PC-3 (cell line): Measurements from ENCODE around the gene VDAC1. TPM values are rescaled to one million over a fixed set of nuclear protein-coding genes. Genes with fewer than 3 reads are reported as not detected.

Experiments
- ATAC-seq: fragments of 200-7000 bp; cut with Tn5 transposase; 2 replicates; pipeline ENCODE4 v1.9.1; 2020; ENCODE audit warnings: mild to moderate bottlenecking, moderate library complexity
- BruUV-seq: library from RNA; stranded (reverse); fragments of 400-500 nt; replicated peaks from 2 replicates; lab custom pipeline; 2021; lab: Mats Ljungman, UMichigan
- CTCF ChIA-PET: fragments of 300-600 bp; sonication (Branson Sonifier 250); formaldehyde crosslinking; loops from one replicate; lab custom pipeline; 2022; ENCODE audit warnings: antibody characterized with exemption; lab: Charles Lee
- POLR2A ChIA-PET: fragments of 300-600 bp; sonication (Branson Sonifier 250); formaldehyde crosslinking; loops from one replicate; lab custom pipeline; 2022; ENCODE audit warnings: antibody characterized with exemption; ENCODE audit not compliant: unreplicated experiment; lab: Charles Lee
- DNase-seq: peaks from one replicate; pipeline ENCODE4 v3.0.0-alpha.2; 2015
- H2AFZ ChIP-seq: fragments of 300-600 bp; sonication (generic); 2 replicates; pipeline ENCODE4 v1.6.0; 2016; ENCODE audit warnings: antibody characterized with exemption, low read length
- H3F3A ChIP-seq: fragments of 300-600 bp; sonication (generic); one replicate; pipeline ENCODE4 v1.6.0; 2017; ENCODE audit warnings: antibody characterized with exemption, low read length, control low read depth, mild to moderate bottlenecking; ENCODE audit not compliant: unreplicated experiment
- H3K27ac ChIP-seq: fragments of 300-600 bp; sonication (generic); 2 replicates; pipeline ENCODE4 v1.5.1; 2016; ENCODE audit warnings: mild to moderate bottlenecking, low read length
- H3K27me3 ChIP-seq: fragments of 300-600 bp; sonication (generic); 2 replicates; pipeline ENCODE4 v1.6.1; 2016; ENCODE audit warnings: low read length, mixed read lengths
- H3K36me3 ChIP-seq: fragments of 300-600 bp; sonication (generic); 2 replicates; pipeline ENCODE4 v1.6.1; 2016; ENCODE audit warnings: low read depth, mixed run types, low read length, mixed read lengths
- H3K4me1 ChIP-seq: fragments of 300-600 bp; sonication (generic); 2 replicates; pipeline ENCODE4 v1.5.1; 2016; ENCODE audit warnings: low read length; ENCODE audit not compliant: insufficient read depth
- H3K4me2 ChIP-seq: fragments of 300-600 bp; sonication (generic); 2 replicates; pipeline ENCODE4 v1.6.0; 2016; ENCODE audit warnings: low read length
- H3K4me3 ChIP-seq: fragments of 300-600 bp; sonication (generic); 2 replicates; pipeline ENCODE4 v1.5.1; 2016; ENCODE audit warnings: mild to moderate bottlenecking, low read length, mixed read lengths
- H3K79me2 ChIP-seq: fragments of 300-600 bp; sonication (generic); 2 replicates; pipeline ENCODE4 v1.6.1; 2017; ENCODE audit warnings: low read length, mixed read lengths
- H3K9ac ChIP-seq: fragments of 300-600 bp; sonication (generic); 2 replicates; pipeline ENCODE4 v1.6.0; 2016; ENCODE audit warnings: mild to moderate bottlenecking, low read length
- H3K9me2 ChIP-seq: fragments of 300-600 bp; sonication (generic); replicated peaks from 2 replicates; pipeline ENCODE4 v1.6.1; 2016; ENCODE audit warnings: mixed run types, low read length, mixed read lengths
- H3K9me3 ChIP-seq: fragments of 300-600 bp; sonication (generic); 2 replicates; pipeline ENCODE4 v1.6.1; 2016; ENCODE audit warnings: low read length, mixed read lengths
- H4K20me1 ChIP-seq: fragments of 300-600 bp; sonication (generic); 2 replicates; pipeline ENCODE4 v1.6.1; 2016; ENCODE audit warnings: low read length, mixed read lengths
- CTCF ChIP-seq: fragments of 300-600 bp; sonication (generic); conservative IDR thresholded peaks from 2 replicates; pipeline ENCODE4 v1.5.1; 2017; ENCODE audit warnings: antibody characterized with exemption, low read depth, mild to moderate bottlenecking, low read length
- EZH2 ChIP-seq: fragments of 300-600 bp; sonication (generic); IDR thresholded peaks from one replicate; pipeline ENCODE4 v1.6.1; 2017; ENCODE audit warnings: antibody characterized with exemption, mild to moderate bottlenecking, low read length; ENCODE audit not compliant: unreplicated experiment
- EZH2phosphoT487 ChIP-seq: fragments of 300-600 bp; sonication (generic); IDR thresholded peaks from 2 replicates; pipeline ENCODE4 v1.6.1; 2018; ENCODE audit warnings: mild to moderate bottlenecking, antibody characterized with exemption, low read length, borderline replicate concordance
- intact Hi-C: fragments of 100-400 bp; cut with micrococcal nuclease; formaldehyde crosslinking; loops from 2 replicates; pipeline ENCODE4 v1.9.0; 2023
- total RNA-seq: library from RNA; depleted of rRNA; stranded (reverse); fragments of >200 nt; gene quantifications from 2 replicates; pipeline ENCODE4 v1.2.3, GENCODE V29; 2014

Gene VDAC1
- total RNA-seq, 1 experiment from 2014 or later = 220 TPM

GRCh38 chr5:134022333-134022732 is 17.6 kb upstream of the VDAC1 start:
- TF ChIP-seq EZH2phosphoT487 = no peak
- TF ChIP-seq EZH2 = no peak
- TF ChIP-seq CTCF = no peak
- no peak for ATAC-seq
- ChIA-PET CTCF (no interaction called here), POLR2A (no interaction called here)
- no peaks in the 10 kb centered on the region for H3K9me3 ChIP-seq
- H3K79me2 ChIP-seq = no peaks in the 10 kb centered on the region
- no peak overlapping the region for H3K27ac ChIP-seq
- H3K27me3 ChIP-seq = no peaks in the 10 kb centered on the region
- peaks cover 3% of the 10 kb centered on the region for H3F3A ChIP-seq
- H4K20me1 ChIP-seq = no peaks in the 10 kb centered on the region
- no peak for DNase-seq
- no peak overlapping the region for H2AFZ ChIP-seq
- no peak overlapping the region for H3K9ac ChIP-seq
- BruUV-seq = no TSS peak
- H3K4me3 ChIP-seq = no peak overlapping the region
- no peak overlapping the region for H3K4me2 ChIP-seq
- no peaks in the 10 kb centered on the region for H3K36me3 ChIP-seq
- no peaks in the 10 kb centered on the region for H3K9me2 ChIP-seq
- intact Hi-C loops = no loop called here
- H3K4me1 ChIP-seq = peaks cover 30% of the 10 kb centered on the region

- CTCF ChIA-PET = interaction anchor here (0.5 kb wide), 1 partner anchor 14 kb away, joined by 3 read pairs; no protein-coding TSS in a partner anchor
- 0 out of 2 replicates have a peak overlapping the region, but pooled peaks have one; percentile 48 for H2AFZ ChIP-seq
- H3K27ac ChIP-seq = peak overlapping the region; percentile 98
- no TSS peak for BruUV-seq
- peaks cover 30% of the 10 kb centered on the region for H3K4me1 ChIP-seq
- H3F3A ChIP-seq = peaks cover 3% of the 10 kb centered on the region
- no peaks in the 10 kb centered on the region for H3K79me2 ChIP-seq
- H3K9ac ChIP-seq = peak overlapping the region; percentile 72
- POLR2A ChIA-PET = no interaction called here
- no peaks in the 10 kb centered on the region for H3K27me3 ChIP-seq
- no peaks in the 10 kb centered on the region for H3K9me2 ChIP-seq
- peak overlapping the region; percentile 47; the same call in 1 of the 2 replicates for H3K4me3 ChIP-seq
- ATAC-seq (peak; percentile 9; the same call in 1 of the 2 replicates), DNase-seq (peak; percentile 77)
- intact Hi-C loops = no loop called here
- H3K4me2 ChIP-seq = peak overlapping the region; percentile 50
- no peaks in the 10 kb centered on the region for H3K36me3 ChIP-seq
- H4K20me1 ChIP-seq = no peaks in the 10 kb centered on the region
- no peaks in the 10 kb centered on the region for H3K9me3 ChIP-seq
- no peak for TF ChIP-seq CTCF
- TF ChIP-seq EZH2 = no peak
- no peak for TF ChIP-seq EZH2phosphoT487
Observed at GRCh38 chr5:134020188-134020587, 15.4 kb upstream of the VDAC1 start.

- Histone ChIP-seq H3F3A (peaks cover 3% of the 10 kb centered on the region), H3K79me2 (no peaks in the 10 kb centered on the region), H3K36me3 (no peaks in the 10 kb centered on the region), H3K9me2 (no peaks in the 10 kb centered on the region), H3K4me3 (peak overlapping the region; percentile 47; the same call in 1 of the 2 replicates), H2AFZ (0 out of 2 replicates have a peak overlapping the region, but pooled peaks have one; percentile 48), H4K20me1 (no peaks in the 10 kb centered on the region), H3K9ac (peak overlapping the region; percentile 72), H3K4me1 (peaks cover 30% of the 10 kb centered on the region), H3K4me2 (peak overlapping the region; percentile 50), H3K27ac (peak overlapping the region; percentile 98), H3K27me3 (no peaks in the 10 kb centered on the region), H3K9me3 (no peaks in the 10 kb centered on the region)
- CTCF ChIA-PET = no interaction called here
- POLR2A ChIA-PET = no interaction called here
- ATAC-seq = no peak
- TF ChIP-seq EZH2 = no peak
- TF ChIP-seq CTCF = no peak
- no peak for TF ChIP-seq EZH2phosphoT487
- intact Hi-C loops = no loop called here
- BruUV-seq = TSS peak; percentile 79
- no peak for DNase-seq
Observed at GRCh38 chr5:134019636-134020035, 14.9 kb upstream of the VDAC1 start.
